ENCODE measurements around the gene LGALS7B.
"Not testable (repeated sequence)": the region's sequence is repeated elsewhere in the genome, so short reads cannot be mapped to it uniquely, and the experiment has no call there.

LGALS7B gene

DNA sequence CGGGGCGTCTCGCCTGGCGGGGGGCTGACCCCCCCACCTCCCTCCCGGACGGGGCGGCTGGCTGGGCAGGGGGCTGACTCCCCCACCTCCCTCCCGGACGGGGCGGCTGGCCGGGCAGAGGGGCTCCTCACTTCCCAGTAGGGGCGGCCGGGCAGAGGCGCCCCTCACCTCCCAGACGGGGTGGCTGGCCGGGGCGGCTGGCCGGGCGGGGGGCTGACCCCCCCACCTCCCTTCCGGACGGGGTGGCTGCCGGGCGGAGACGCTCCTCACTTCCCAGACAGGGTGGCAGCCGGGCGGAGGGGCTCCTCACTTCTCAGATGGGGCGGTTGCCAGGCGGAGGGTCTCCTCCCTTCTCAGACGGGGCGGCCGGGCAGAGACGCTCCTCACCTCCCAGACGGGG is 8.8 kb downstream of the LGALS7B start:
- DNase-seq (ENCODE audit: low spot score) = not testable (repeated sequence)

DNA sequence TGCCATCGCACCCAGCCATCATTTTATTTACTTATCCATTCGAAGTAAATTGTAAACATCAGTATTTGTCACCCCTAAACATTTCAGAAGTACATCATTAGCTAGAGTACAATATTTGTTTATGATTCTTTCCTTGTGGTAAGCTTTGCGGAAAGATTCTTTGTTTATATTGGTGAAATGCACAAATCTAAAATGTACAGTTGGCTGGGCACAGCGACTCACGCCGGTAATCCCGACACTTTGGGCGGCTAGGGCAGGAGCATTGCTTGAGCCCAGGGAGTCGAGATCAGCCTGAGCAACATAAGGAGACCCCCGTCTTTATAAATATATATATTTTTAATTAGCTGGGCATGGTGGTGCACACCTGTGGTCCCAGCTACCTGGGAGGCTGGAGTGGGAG is 10.1 kb downstream of the LGALS7B start:
- DNase-seq (ENCODE audit: low spot score) = no peak

DNA sequence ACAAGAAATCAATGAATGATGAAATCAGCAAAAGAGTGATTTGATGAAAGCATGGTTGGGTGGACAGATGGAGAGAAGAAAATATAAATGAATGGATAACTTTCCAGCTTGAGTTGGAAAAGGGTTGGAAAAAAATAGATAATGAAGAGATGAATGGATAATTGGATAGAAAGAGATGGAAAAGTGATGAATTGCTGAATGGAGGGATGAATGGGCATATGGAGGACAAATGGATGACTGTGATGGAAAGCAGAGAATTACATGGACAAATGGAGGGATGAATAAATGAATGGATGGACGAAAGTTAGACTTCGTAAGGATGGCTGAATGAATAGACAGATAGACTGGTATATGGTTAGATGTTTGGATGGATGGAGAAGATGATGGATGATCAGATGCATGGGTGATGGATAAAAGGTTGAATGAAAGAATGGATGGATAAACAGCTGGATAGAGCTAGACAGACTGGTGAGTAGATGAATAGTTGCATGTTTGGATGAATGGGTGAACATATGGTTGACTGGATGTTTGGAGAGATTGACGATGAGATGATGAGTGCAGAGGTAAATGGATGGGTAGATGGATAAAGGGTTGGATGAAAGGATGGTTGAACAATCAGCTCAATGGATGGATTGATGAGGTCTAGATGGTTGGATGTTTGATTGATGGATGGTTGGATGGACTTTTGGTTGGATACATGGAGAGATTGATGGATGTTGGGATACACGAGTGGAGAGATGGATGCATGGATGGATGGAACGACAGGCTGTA is 11.8 kb downstream of the LGALS7B start:
- DNase-seq (ENCODE audit: low spot score) = no peak

DNA sequence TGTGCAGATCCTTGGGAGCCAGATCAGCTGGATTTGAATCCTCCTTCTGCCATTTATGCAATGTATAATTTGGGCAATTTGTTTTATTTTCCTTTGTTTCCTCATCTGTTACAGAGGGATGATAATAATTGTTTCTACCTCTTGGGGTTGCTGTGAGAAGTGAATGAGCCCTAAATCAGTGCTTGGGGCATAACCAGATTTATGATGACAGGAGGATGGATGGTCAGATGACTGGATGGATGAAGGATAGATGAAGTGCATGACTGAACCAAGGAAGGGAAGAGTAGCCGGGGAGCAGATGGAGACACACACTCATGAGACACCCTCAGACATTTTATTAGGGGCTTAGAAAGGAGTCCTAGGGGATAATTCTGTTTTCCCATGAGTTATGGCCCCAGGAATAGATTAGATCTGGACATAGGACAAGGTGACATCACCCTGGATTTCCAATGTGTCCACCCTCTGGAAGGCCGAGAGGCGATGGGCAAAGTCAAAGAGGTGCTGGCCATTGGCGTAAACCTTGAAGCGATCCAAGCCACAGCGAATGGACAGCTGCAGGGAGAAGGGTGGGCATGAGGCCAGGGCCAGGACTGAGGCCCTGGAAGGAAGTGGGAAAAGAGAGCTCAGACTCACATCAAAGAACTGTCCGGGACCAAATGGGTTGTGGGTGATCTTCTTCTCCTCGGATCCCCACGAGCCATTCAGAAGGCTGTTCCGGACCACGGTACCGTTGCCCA is 12.5 kb downstream of the LGALS7B start:
- no peak for DNase-seq (ENCODE audit: low spot score)

DNA sequence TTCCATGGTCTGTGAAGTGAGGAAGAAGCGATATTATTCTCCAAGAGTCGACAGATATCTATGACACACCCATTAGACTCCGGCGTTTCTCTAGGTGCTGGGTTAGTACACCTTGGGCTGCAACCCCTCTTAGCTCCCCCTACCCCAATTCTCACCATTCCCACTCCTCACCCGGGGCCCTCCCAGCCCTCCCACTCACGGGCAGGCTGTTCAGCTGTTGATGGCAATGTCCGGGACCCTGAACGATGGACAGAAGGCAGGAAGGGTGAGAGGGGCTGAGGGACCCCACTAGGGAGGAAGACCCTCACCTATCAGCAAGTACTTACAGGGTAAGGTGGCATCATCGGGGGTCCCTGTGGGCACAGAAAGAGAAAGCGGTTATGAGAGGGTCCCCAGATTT is 14.5 kb downstream of the LGALS7B start:
- DNase-seq (ENCODE audit: low spot score) = no peak

DNA sequence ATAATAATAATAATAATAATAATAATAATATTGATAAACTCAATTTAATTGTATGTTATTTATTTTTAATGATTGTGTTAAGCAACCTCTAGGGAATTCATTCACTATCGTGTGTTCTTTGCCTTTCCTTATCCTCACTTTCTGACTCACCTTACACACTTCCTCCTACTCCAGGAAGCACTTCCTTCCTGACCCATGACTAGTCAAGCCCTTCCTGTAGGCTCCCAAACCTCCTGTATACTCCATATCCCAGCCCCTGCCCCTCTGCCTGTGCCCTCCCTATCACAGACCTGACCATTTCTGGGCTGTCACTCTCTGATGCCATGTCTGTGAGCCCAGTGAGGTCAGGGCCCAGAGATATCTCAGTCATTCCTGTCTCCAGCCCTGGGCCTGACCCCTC is 16.2 kb downstream of the LGALS7B start:
- DNase-seq (ENCODE audit: low spot score) = no peak

DNA sequence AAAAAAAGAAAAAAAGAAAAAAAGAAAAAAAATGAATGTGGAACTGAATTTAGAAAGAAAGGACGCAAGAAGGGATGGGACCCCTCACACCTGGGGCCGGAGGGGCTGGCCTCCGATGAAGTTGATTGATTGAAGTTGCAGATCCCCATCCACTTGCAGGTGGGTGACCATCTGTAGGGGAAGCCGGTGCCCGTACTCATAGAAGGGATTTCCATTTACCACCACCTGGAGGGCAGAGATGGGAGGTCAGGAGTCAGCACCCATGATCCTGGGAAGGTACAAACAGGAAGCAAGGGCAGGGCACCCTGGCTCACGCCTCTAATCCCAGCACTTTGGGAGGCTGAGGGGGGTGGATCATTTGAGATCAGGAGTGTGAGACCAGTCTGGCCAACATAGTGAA is 17.4 kb downstream of the LGALS7B start:
- no peak for DNase-seq (ENCODE audit: low spot score)

DNA sequence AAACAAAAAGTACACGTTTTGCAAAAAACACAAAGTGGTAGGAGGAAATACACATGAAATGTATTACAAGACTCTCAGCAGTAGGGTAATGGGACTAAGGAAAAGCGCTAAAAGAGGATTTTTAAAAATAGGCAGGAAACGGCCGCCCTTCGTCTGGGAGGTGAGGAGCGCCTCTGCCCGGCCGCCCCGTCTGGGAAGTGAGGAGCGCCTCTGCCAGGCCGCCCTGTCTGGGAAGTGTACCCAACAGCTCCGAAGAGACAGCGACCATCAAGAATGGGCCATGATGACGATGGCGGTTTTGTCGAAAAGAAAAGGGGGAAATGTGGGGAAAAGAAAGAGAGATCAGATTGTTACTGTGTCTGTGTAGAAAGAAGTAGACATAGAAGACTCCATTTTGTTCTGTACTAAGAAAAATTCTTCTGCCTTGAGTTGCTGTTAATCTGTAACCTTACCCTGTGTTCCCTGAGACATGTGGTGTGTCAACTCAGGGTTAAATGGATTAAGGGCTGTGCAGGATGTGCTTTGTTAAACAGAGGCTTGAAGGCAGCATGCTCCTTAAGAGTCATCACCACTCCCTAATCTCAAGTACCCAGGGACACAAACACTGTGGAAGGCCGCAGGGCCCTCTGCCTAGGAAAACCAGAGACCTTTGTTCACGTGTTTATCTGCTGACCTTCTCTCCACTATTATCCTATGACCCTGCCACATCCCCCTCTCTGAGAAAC is 18.5 kb downstream of the LGALS7B start:
- not testable (repeated sequence) for DNase-seq (ENCODE audit: low spot score)

DNA sequence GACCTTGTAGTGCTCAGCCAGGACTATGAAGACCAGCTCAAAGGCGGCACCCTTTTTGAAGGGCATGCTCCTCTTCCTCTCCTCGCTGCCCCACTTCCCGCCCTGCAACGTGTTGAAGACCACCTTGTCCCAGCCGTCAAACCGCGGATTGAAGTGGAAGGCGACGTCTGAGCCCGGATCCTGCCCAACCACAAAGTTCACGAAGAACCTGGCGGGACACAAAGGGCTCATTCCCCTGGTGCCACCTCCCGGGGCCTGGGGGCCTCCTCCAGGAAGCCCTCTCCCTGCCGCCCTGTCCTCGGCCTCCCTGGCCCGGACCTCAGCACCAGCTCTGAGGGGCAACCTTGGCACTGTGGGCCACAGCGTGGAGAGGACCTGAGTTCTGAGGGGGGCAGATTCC is 19.7 kb downstream of the LGALS7B start:
- DNase-seq (ENCODE audit: low spot score) = no peak

DNA sequence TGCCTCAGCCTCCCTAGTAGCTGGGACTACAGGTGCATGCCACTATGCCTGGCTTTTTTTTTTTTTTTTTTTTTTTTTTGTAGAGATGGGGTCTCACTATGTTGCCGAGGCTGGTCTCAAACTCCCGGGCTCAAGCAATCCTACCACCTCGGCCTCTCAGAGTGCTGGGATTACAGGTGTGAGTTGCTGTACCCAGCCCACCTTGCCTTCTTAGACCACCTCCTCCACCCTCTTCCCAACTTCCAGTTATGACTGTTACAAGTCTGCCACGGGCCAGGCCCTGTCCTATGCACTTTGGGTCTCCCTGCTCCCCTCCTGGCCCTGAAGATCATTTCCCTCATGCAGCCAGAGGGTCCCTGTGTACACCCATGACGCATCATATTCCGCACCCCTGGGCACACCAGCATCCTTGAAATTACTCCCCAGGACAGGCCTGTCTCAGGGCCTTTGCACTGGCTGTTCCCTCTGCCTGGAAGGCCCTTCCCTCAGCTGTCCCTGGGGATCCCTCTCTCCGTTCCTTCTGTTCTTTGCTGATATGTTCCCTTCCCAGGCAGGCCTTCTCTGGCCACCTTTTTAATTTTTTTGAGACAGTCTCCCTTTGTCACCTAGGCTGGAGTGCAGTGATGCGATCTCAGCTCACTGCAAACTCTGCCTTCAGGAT is 20.7 kb downstream of the LGALS7B start:
- DNase-seq (ENCODE audit: low spot score) = no peak

DNA sequence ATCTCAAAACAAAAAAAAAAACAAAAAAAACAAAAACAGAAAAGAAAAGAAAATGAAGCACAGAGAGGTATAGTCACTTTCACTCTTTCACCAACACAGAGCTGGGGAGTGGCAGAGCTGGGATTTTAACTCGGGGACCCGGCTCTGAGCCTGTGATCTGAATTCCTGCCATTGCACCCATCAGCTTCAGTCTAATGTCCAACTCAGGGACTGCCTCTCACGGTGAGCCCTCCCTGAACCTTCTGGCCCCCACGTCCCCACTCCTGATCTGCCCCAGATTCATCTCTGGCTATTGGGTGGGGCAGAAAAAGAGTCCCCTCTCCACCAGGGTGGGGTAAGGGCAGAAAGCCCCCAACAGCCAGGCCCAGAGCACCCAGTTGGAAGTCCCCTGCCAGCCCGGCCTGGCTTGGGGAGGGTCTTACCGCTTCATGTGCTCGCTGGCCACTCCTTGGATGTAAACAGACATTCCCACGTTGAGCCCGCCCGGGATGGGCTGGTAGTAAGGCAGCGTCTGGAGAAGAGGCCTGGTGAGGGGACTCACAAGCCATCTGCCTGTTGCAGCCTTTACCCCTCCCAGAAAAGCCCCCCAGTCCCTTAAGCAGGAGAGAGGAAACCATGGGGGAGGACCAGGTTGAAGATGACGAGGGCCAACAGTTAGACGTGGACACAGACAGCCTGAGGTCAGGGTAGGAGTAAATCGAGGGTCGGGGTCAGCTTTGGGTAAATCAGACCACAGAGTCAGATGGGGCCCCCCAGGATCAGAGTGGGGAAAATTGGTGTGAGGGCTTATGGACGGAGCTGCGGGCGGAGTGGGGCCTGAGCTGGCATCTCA is 23.2 kb downstream of the LGALS7B start:
- no peak for DNase-seq (ENCODE audit: low spot score)

DNA sequence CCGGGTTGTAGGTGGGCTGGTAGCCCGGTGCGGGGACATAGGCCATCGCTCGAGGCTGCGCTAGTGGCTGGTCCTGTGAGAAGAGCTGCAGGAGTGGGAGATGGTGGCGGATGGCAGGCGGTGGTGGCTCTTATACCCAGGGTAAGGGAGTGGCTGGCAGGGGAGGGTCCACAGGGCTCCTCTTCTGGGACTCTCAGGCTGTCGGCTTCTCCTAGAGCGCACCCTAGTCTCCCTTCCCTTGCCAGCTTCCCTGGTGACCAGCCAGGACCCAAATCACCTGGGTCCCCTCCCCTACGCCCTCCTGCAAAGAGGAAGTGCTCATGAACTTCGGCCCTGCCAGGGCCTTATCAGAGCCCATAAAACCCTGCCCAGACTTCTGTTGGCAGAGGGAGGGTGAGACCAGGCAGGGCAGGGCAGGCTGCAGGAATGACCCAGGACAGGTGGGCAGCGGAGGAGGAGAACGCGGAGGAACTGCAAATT is 23.9 kb downstream of the LGALS7B start, which contains the start of gene LGALS4:
TSS of gene LGALS4 (minus strand) at position 105 of the 480 bp plus-strand sequence. CDS start at position 46, 59 bp downstream.
- no peak for DNase-seq (ENCODE audit: low spot score)

DNA sequence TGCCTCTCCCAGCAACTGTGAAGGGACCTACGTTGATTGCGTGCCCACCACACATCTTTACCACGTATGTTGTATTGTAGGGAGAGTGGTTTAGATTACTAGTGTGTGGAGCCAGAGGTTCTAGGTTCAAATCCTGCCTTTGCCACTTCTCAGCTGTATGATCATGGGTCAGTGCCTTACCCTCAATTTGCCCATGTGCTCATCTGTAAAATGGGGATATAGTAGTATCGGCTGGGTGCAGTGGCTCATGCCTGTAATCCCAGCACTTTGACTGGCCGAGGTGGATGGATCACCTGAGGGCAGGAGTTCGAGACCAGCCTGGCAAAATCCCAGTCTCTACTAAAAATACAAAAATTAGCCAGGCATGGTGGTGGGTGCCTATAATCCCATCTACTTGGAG is 24.3 kb downstream of the LGALS7B start:
- no peak for DNase-seq (ENCODE audit: low spot score)

DNA sequence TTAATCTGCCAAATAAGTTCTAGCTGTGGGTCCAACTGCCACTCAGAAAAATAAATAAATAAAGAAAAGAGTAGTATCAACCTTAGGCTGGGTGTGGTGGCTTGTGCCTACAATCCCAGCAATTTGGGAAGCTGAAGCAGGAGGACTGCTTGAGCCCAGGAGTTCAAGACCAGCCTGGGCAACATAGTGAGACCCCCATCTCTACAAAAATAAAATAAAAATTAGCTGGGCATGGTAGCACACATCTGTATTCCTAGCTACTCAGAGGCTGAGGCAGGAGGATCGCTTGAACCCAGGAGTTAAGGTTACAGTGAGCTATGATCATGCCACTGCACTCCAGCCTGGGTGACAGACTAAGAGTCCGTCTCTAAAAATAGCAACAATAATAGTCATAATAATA is 24.9 kb downstream of the LGALS7B start:
- not testable (repeated sequence) for DNase-seq (ENCODE audit: low spot score)

DNA sequence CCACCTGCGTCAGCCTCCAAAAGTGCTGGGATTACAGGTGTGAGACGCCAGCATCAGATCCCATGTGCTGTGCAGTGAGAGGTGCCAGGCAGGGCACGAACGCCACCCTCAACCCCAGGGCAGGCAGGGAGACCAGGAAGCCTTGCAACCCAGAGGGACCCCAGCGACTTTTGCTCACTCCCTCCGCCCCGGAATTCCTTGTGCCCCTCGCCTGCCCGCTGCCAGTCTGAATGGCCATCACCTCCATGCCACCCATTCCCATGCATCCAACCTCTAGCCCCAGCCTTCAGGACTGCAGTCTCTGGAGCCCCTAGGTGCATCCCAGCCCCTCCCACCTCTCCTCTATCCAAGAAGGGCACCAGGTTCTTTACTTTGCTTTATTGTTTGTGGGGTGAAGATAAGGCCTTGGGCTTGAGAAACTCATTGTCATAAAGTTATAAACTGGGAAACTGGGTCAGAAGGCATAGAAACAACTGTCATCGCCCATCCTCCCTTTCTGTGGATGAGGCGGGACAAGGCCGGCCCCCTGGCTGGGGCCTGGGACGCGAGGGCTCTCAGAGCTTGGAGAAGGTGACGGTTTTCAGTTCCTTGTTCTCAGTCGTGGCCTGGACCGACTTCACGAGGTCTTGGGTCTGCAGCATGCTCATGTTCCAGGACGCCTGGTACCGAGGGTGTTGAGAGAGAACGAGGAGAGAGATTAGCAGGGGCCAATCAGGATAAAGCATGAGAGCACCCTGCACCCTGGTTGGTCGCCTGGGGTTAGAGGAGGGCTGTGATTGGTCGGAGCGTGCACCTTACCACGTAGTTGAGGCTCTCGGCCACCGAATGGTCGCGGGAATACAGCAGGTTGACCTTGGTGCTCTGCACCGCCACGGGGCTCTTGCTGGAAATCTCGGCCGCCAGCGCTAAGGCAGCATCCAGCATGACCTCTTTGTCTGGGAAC is 26.3 kb downstream of the LGALS7B start:
- DNase-seq (ENCODE audit: low spot score) = no peak

DNA sequence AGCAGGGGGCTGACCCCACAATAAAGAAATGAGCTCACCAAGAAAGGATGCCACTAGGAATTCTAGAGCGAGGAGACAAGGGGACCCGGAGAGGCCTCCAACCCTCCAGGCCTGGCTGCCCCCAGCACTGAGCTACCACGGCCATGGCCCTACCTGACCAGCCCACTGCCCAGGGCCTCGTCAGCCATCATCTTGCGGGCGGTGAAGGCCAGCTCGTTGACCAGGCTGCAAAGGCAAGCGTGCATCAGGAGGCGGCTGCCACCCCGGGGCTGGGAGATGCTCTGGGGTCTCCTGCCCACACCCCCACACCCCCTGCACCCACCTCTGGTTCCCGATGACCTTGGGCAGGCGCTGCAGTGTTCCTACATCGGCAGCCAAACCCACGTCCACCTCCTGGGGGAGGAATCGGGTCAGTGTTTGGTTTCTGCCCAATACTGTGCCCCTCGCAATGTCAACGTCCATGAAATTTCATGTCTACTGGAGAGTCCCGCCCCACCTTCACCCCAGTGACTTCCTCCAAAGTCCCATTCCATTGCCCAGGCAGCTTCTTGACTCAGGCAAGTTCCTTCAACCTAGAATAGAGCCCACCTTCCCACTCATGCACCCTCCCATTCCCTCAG is 27.2 kb downstream of the LGALS7B start:
- no peak for DNase-seq (ENCODE audit: low spot score)

DNA sequence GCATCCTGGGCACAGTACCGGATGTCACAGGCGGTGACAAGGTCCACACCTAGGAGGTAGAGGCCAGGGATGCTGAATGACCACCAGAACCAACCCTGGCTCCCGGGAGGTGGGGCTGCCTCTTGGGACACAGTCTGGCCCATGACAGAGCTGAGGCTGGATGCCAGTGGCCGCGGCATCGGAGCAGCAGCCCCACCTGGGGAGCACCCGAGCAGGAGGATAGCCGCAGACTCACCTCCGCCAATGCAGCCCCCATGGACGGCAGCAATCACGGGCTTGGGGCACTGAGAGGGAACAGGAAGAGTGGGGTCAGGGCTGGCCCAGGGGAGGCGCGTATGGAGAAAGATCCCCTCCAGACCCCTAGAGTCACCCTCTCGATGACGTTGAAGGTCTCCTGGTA is 28.1 kb downstream of the LGALS7B start:
- no peak for DNase-seq (ENCODE audit: low spot score)

DNA sequence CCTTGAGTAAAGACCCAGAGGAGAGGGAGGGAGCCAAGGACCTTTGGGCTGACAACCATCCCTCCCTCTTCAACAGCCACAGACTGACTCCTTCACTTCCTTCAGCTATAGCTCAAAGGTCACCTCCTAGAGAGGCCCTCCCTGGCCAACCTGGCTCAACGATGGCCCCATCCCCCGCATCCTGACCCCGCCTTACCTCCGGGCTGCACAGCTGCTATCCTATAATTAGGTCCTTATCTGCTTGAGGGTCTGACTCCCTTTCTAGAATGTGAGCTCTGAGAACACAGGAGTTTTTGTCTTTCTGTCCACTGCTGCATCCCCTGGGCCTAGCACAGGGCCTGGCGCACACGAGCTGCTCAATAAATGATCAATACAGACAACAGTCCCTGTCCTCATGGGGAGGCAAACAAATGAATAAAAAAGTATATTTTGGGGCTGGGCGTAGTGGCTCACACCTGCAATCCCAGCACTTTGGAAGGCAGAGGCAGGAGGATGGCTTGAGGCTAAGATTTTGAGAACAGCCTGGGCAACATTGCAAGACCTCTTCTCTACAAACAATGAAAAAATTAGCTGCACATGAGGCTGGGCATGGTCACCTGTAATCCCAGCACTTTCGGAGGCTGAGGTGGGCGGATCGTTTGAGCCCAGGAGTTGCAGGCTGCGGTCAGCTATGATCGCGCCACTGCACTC is 30.4 kb downstream of the LGALS7B start:
- DNase-seq (ENCODE audit: low spot score) = no peak

DNA sequence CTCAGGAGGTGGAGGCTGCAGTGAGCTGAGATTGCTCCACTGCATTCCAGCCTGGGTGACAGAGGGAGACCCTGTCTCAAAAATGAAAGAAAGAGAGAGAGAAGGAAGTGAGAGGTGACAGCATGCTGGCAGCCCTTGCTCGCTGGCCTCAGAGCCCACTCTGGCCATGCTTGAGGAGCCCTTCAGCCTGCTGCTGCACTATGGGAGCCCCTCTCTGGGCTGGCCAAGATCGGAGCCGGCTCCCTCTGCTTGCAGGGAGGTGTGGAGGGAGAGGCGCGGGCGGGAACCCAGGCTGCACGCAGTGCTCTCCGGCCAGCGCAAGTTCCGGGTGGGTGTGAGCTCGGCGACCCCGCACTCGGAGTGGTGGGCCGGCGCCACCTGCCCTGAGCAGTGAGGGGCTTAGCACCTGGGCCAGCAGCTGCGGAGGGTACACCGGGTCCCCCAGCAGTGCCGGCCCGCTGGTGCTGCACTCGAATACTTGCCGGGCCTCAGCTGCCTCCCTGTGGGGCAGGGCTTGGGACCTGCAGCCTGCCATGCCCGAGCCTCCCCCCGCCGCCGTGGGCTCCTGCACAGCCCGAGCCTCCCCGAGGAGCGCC is 32.3 kb downstream of the LGALS7B start:
- DNase-seq (ENCODE audit: low spot score) = not testable (repeated sequence)
